DMS53 treated with DMSO at 0.1 percent for 48 hours (cell line): ENCODE data around the gene WNT9A.
"Not testable (repeated sequence)": the region's sequence is repeated elsewhere in the genome, so short reads cannot be mapped to it uniquely, and the experiment has no call there.

Source experiments
- DNase-seq: peaks from one replicate; lab custom pipeline; 2025; ENCODE audit not compliant: unreplicated experiment; lab: John Stamatoyannopoulos, UW

WNT9A gene

GRCh38 chr1:227913764-227914721 is 33.7 kb downstream of the WNT9A start:
- DNase-seq = no peak

- no peak for DNase-seq
These were observed 34.4 kb downstream of the WNT9A start for GRCh38 chr1:227913396-227913763.

GRCh38 chr1:227912866-227913265 is 34.9 kb downstream of the WNT9A start:
- DNase-seq = no peak

- DNase-seq = no peak
These were observed 36.4 kb downstream of the WNT9A start for GRCh38 chr1:227911376-227911775.

GRCh38 chr1:227910511-227911153 is 37.1 kb downstream of the WNT9A start:
- no peak for DNase-seq

- DNase-seq = not testable (repeated sequence)
These were observed 37.8 kb downstream of the WNT9A start for GRCh38 chr1:227909923-227910328.

DNA sequence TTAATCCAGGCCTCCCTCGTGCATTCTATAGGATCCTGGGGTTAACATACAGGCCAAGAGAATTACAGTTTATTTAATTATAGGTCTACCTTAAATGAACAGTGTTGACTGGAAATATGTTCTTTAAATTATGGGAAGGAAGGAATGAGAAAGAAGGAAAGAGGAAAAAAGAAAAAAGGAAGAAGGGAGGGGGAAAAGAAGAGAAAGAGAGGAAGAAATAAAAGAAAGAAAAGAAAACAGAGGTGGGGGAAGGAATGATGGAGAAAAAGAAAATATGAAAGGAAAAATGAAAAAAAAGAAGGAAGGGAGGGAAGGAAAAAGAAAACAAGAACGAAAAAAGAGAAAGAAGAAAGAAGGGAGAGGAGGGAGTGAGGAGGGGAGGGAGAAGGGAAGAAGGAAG is 38.5 kb downstream of the WNT9A start:
- no peak for DNase-seq

- DNase-seq = no peak
These were observed 39.4 kb downstream of the WNT9A start for GRCh38 chr1:227908359-227908758.

- no peak for DNase-seq
These were observed 40.2 kb downstream of the WNT9A start for GRCh38 chr1:227907439-227908015.

DNA sequence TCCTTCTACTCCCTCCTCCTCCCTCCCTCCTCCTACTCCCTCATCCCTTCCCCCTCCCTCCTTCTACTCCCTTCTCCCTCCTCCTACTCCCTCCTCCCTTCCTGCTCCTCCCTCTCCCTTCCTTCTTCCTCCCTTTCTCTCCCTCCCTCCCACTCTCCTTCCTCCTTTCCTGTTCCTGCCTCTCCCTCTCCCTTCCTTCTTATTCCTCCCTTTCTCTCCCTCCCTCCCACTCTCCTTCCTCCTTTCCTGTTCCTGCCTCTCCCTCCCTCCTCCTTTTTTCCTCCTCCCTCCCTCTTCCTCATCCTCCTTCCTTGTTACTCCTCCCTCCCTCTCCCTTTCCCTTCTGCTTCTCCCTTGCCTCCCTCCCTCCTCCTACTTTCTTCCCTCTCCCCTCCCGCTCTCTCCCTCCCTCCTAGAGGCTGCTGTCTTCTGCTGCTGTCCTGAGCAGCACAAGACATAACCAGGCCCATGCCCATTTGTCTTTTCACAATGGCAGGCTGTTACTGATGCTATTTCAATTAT is 41.1 kb downstream of the WNT9A start:
- no peak for DNase-seq

DNA sequence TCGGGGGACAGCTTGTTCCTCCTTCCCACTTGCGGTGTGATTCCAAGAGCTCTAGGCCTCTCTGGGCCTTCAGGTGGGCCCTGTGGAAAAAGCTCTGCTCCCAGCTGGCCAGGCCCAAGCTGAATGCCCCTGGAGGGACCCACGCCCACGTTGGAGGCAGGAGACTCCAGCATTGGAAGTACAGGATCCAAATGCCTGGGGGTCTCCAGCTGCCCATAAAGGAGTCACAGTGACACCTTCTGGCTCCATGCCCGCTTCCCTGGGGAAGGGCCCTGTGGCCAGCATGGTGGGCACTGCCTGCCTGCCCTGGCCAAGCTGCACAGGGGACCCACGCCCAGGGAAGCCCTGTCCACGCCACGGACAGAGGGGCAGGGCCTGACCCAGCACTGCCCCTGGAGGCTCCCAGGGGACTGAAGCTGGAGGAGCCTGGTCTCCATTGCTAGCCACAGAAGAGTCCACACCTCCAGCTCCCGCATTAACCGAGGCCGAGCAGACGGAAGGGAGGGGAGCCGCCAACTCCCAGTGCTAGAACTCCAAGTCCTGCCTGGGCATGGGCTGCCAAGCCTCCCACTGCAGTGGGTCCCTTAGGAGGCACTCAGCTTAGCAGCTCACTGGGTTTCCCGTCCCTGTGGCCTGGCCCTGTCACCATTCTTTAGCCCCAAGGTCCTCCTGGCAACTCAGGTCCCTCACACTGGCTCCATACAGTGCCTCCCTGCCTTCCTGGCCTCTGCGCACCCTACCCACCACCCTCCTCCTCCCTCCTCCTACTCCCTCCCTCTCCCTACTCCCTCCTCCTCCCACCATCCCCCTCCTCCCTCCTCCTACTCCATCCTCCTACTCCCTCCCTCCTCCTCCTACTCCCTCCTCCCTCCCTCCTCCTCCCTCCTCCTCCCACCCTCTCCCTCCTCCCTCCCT is 41.9 kb downstream of the WNT9A start:
- no peak for DNase-seq

DNA sequence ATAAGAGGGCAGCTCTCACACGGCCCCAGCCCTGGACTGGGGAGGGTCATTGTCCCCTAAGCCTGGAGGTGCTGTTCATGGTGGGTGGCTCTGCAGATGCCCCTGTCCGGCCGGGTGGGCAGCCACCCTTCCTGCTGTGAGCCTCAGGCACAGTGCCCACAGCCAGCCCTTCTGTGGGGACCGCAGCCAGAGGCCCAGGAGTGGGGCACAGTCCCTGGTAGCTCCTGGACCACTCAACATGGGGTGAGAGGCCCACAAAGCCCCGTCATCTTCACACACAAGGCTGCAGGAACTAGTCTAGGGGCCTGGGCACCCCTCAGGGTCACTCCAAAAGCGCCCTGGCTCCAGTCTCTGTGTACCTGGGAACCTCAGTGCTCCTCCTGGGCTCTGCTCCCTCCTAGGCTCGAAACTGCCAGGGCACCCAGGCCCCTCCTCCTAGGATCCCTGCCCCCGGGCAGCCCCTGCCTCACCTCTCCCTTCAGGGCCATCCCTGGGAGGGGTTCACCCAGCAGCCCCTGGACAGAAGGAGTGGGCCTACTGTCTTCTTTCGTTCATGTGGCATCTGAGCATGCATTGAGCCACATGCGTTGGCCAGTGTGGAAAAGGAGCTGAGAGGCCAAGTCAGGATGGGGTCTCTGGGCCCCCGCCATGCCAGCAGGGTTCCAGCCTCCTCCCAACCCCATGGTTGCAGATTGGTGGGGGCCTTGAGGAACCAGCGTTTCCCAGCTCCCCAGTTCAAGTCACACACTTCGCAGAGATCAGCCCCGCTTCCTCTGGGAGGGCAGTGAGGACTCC is 43.0 kb downstream of the WNT9A start:
- no peak for DNase-seq

- DNase-seq = no peak
These were observed 43.9 kb downstream of the WNT9A start for GRCh38 chr1:227903614-227904501.

DNA sequence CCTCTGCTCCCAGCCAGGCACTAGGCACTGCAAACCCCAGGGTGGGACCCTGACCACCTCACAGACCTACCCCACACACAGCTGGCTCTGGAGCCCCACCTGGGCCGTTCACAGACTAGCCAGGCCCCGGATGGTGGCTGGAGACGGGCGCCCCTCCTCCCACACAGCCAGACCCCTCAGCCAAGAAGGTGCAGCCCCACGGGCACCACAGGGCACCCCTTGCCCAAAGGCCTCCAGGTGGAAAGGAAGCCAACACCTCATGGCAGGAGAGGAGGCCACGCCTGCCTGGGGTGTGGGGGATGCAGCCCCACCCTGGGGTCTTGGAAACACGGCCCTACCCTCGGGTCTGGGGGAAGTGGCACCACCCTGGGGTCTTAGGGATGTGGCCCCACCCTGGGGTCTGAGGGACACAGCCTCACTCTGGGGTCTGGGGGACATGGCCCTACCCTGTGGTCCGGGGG is 44.6 kb downstream of the WNT9A start:
- DNase-seq = no peak

DNA sequence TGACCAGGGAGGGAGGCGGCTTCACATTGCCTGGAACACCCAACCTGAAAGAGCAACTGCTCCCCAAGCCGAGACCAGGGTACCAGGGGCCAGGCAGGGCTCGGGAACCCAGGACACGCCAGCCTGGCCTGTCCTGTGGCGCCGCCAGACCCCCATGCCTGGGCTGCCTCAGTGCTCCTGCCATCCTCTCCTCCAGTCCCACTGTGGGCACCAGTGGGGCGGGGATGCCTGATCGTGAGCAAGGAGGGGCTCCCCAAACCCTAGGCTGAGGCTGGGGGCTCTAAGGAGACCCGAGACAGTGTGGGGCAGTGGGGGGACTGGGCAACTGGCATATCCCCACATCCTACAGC is 45.1 kb downstream of the WNT9A start:
- DNase-seq = no peak

GRCh38 chr1:227901906-227902640 is 45.7 kb downstream of the WNT9A start:
- no peak for DNase-seq

GRCh38 chr1:227901239-227901905 is 46.4 kb downstream of the WNT9A start:
- no peak for DNase-seq

DNA sequence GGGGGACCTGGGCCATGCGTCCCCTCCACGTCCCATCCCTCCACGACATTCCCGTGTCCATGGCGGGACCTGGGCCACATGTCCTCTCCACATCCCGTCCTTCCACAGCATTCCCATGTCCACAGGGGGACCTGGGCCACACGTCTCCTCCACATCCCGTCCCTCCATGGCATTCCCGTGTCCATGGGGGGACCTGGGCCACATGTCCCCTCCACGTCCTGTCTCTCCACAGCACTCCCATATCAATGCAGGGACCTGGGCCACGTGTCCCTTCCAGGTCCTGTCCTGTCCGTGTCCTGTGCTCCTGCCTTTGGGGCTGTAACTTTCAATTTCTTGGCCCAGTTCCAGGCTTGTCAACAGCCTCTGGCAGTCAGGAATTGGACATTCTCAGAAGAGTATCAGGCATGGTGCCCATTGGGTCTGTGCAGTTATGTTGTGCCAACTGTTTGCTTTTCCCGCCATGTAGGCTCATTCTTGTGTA is 47.1 kb downstream of the WNT9A start:
- DNase-seq = no peak
